ENCODE measurements around the gene NEK4. TPM values are rescaled to one million over a fixed set of nuclear protein-coding genes. Genes with fewer than 3 reads are reported as not detected.

NEK4 gene
- total RNA-seq, 8 experiments from 2014 or later: 8.0 to 32.5 (median 20.7) TPM

DNA sequence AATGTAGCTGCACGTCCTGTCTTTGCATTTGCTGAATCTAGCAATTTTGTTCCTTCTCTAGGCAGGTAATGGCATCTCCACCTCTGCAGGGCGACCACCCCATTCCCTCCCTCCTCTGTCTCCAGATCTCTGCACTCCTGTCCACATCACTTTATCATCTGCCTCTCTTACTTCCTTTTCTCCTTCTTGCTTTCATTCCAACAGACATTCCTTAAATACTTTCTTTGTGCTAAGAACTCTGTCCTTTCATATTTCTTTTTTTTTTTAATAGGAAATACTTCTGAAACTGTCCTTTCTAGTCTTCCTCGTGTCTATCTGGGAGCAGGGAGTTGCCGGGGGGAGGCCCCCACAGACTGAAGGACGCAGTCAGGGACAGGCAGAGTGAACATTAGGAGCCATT is 31.1 kb upstream of the NEK4 start:
- no peak for ATAC-seq (replicated peaks in 6 of 8)
- Histone ChIP-seq H3K27ac (no peak overlapping the region), H3K4me3 (no peak overlapping the region), H3K4me1 (replicated peaks in 1 of 2) (no peaks in the 10 kb centered on the region)
- in situ Hi-C loops (cut with MboI; ENCODE audit: low pct_unique_long_range_greater_than_20kb in 2 of 9, low sequenced_read_pairs in 9 of 9, unreplicated experiment in 9 of 9): no loop called here
- 0 to 80% (median 60%) methylated on average over 1 to 5 of the region's 5 CpGs for WGBS, 10 experiments

DNA sequence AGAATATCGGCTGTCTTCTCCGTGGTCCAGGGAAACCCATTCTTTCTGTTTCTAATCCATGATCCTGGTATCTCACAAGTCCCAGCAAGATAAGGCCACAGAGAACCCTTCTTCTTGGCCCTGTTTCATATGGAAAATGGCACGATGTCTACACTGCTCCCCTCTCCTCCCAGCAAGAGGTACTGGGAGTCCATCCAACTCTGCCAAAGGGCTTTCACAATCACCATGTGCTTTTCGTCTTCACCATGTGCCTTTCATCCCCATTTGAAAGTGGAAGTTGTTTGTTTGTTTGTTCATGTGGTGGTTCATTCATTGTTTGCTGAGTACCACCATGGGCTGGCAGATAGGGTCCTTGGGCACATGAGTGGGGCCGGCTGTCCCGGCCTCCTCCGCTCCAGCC is 29.3 kb upstream of the NEK4 start:
- no peak for ATAC-seq (replicated peaks in 6 of 8)
- Histone ChIP-seq H3K4me1 (replicated peaks in 1 of 2) (no peaks in the 10 kb centered on the region), H3K27ac (no peak overlapping the region), H3K4me3 (no peak overlapping the region)
- 33 to 94% (median 52%) methylated on average over 1 to 3 of the region's 7 CpGs; no CpG with 5 or more reads in 3 of the 10 experiments for WGBS, 10 experiments
- in situ Hi-C loops (cut with MboI; ENCODE audit: low pct_unique_long_range_greater_than_20kb in 2 of 9, low sequenced_read_pairs in 9 of 9, unreplicated experiment in 9 of 9): no loop called here

DNA sequence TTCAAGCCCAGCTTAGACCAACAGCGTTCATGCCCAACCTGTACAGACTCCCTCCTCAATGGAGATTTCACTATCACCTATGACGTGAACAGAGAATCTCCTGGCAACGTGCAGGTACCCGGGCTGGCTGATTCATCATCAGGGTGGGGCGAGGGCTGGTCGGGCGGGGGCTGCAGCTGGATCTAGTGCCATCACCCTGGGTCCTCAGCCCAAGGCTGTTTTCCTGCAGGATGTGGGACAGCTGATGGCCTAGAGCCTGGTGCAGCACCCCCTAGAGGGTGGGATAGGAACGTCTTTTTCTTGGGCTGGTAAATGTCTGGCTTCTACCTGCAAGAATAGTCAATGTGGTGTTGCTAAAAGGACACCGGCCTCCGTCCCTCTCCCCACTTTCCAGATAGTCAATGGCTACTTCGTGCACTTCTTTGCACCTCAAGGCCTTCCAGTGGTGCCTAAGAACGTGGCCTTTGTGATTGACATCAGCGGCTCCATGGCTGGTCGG is 28.3 kb upstream of the NEK4 start:
- ATAC-seq (replicated peaks in 6 of 8): peak in 3 of 8 experiments; percentile 57 to 69 (median 67)

DNA sequence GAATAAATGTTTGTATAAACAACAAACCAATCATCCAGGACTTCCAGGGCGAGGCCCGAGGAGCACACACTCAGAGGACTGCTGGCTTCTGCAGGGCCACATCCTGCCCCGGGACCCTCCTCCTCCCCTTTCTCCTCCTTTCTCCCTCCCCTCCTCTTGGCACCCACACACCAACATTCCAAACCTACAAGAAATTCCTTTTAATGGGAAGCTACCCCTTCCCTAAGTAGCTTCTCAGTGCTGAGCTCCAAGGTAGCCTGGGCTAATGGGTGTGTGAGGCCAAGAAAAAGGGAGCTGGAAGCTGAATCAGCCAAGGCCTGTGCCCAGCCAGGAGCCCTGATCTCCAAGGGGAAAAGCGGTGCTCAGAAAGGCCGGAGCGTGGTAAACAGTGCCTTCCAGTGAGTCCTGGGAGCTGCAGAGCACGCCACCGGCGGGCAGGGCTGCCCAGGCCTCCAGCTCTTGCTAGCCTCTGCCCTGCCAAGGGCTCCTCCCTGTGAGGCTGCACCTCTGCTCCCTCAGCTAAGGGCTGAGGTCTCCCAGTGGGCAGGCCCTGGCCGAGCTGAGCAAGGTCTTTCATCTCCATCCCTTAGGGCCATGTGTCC is 27.7 kb upstream of the NEK4 start:
- no peak overlapping the region for H3K4me3 ChIP-seq
- no peak overlapping the region for H3K27ac ChIP-seq
- WGBS, 10 experiments: 93 to 100% methylated on average over 3 to 6 of the region's 10 CpGs; no CpG with 5 or more reads in 8 of the 10 experiments
- in situ Hi-C loops (cut with MboI; ENCODE audit: low pct_unique_long_range_greater_than_20kb in 2 of 9, low sequenced_read_pairs in 9 of 9, unreplicated experiment in 9 of 9): no loop called here
- H3K4me1 ChIP-seq (replicated peaks in 1 of 2): peaks cover 3 to 4% of the 10 kb centered on the region in 2 donors
- ATAC-seq (replicated peaks in 6 of 8): peak in 1 of 8 experiments; percentile 21

More for the DNA sequence above, 28.3 kb upstream of the NEK4 start:
- 20 to 100% (median 60%) methylated on average over 1 to 6 of the region's 14 CpGs; no CpG with 5 or more reads in 3 of the 10 experiments for WGBS, 10 experiments
- in situ Hi-C loops (cut with MboI; ENCODE audit: low pct_unique_long_range_greater_than_20kb in 2 of 9, low sequenced_read_pairs in 9 of 9, unreplicated experiment in 9 of 9): no loop called here
- Histone ChIP-seq H3K27ac (no peak overlapping the region), H3K4me1 (replicated peaks in 1 of 2) (peaks cover 3 to 4% of the 10 kb centered on the region in 2 donors), H3K4me3 (no peak overlapping the region)

DNA sequence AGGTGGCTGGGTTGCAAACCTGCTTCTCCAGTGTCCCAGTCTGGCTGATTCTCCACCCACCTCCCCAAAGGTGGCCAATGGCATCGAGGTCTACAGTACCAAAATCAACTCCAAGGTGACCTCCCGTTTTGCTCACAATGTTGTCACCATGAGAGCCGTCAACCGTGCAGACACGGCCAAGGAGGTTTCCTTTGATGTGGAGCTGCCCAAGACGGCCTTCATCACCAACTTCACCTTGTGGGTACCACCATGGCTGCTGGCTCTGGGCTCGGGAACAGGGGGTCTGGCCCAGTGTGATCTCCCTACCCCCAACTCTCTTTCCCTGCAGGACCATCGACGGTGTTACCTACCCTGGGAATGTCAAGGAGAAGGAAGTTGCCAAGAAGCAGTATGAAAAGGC is 25.7 kb upstream of the NEK4 start:
- H3K4me1 ChIP-seq (replicated peaks in 1 of 2): peaks cover 3 to 4% of the 10 kb centered on the region in 2 donors
- WGBS, 10 experiments: 30 to 90% (median 58%) methylated on average over 2 of the region's 9 CpGs; no CpG with 5 or more reads in 7 of the 10 experiments
- H3K27ac ChIP-seq: no peak overlapping the region
- in situ Hi-C loops (cut with MboI; ENCODE audit: low pct_unique_long_range_greater_than_20kb in 2 of 9, low sequenced_read_pairs in 9 of 9, unreplicated experiment in 9 of 9): no loop called here
- no peak for ATAC-seq (replicated peaks in 6 of 8)
- H3K4me3 ChIP-seq: no peak overlapping the region

DNA sequence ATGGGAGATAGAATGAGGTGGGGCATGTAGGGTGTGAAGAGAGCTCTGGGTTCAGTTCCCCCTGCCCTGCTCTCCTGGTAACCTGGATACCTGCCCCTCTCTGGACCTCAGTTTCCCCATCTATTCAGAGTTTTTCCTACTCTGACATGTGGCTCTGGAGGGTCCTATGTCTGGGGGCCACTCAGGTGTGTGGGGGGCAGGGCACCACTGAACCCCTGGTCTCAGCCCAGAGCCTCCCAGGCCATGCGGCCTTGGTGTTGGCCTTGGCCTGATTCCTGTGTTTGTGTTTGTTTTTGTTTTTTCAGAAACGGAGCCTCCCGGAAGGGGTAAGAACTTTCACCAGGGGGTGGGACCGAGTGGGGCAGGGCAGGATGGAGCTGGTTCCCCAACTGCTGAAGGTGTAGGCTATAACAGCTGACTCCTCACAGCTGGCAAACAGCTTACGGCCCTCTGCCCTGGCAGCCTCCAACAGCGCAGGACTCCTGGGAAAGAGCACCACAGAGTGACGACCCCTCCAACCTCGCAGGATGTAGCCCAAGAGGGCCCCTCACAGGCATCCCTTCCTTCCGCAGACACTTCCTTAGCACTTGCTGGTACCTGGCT is 24.7 kb upstream of the NEK4 start:
- Histone ChIP-seq H3K4me1 (replicated peaks in 1 of 2) (peaks cover 3 to 4% of the 10 kb centered on the region in 2 donors), H3K27ac (no peak overlapping the region), H3K4me3 (no peak overlapping the region)
- ATAC-seq (replicated peaks in 6 of 8): no peak
- 20 to 90% (median 87%) methylated on average over 1 to 4 of the region's 9 CpGs; no CpG with 5 or more reads in 7 of the 10 experiments for WGBS, 10 experiments
- in situ Hi-C loops (cut with MboI; ENCODE audit: low pct_unique_long_range_greater_than_20kb in 2 of 9, low sequenced_read_pairs in 9 of 9, unreplicated experiment in 9 of 9): no loop called here

DNA sequence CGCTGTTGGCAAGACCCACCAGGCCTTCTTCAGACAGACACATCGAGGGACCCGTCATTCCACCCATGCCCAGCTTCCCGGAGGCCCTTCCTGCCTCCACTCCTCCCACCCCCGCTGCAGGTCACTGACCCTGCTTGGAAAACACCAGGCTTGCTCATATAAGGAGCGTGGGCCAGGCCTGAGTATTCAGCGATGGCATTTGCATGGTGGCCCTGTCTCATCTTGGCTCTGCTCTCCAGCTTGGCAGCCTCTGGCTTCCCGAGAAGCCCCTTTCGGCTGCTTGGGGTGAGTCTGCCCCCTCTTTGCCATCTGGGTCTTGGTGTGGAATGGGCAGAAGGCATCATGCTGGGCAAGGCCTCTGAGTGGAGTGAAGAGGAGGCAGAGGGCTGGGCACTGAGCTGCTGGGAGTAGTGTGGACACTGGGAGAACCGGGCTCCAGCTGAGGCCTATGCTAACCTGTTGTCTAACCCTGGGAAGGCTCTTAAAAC is 23.9 kb upstream of the NEK4 start, which contains the start of gene ITIH3:
Gene ITIH3 (plus strand): TSS at position 185 of the 488 bp plus-strand sequence. CDS start 8 bp downstream, at position 193.
- in situ Hi-C loops (cut with MboI; ENCODE audit: low pct_unique_long_range_greater_than_20kb in 2 of 9, low sequenced_read_pairs in 9 of 9, unreplicated experiment in 9 of 9): no loop called here
- ATAC-seq (replicated peaks in 6 of 8): peak in 2 of 8 experiments; percentile 15 to 18
- Histone ChIP-seq H3K27ac (no peak within 1 kb of the TSS), H3K4me3 (no peak within 1 kb of the TSS), H3K4me1 (replicated peaks in 1 of 2) (peaks cover 3 to 4% of the 10 kb centered on the region in 2 donors)
- WGBS, 10 experiments: 17 to 100% (median 66%) methylated on average over 1 to 4 of the region's 10 CpGs; no CpG with 5 or more reads in 3 of the 10 experiments

DNA sequence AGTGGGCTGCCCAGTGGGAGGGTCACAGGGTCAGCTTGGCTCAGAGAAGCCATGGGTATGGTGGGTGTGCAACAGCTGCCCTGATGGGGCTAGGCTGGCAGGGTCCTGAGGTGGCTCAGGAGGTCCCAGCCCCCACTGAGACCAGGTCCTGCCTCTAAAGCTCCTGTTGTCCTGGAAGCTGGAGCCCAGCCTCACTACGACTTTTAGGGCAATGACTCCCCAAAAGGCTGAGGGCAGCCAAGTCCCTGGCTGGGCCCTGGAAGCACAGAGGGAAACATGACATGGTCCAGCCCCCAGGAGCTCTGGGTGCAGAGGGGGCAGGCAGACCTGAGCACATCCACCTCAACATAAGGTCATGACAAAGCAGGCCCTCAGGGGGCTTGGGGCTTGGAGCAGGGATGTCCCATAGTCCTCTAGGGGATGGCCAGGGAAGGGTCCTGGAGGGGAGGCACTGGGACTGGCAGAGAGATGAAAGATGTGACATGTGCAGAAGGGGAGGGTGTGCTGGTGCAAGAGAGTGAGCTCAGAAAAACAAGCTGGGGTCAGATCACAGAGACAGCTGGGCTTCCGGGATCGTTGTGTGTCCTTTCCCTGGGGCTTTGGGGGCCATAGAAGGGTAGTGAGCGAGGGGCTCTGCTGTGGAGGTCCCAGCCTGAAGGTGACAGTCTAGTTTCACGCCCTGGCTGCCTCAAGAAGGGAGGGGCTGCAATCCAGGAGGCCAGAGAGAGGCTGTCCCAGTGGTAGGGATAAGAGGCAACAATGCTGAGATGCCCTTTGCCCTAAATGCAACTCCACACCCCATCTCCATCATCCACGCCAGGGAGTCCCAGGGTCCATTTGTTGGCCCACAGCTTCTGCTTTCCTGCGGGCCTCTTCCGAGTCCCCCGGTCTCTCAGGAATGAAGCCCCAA is 23.2 kb upstream of the NEK4 start:
- in situ Hi-C loops (cut with MboI; ENCODE audit: low pct_unique_long_range_greater_than_20kb in 2 of 9, low sequenced_read_pairs in 9 of 9, unreplicated experiment in 9 of 9): no loop called here
- 43 to 100% (median 67%) methylated on average over 1 to 4 of the region's 9 CpGs; no CpG with 5 or more reads in 5 of the 10 experiments for WGBS, 10 experiments
- Histone ChIP-seq H3K4me3 (no peak overlapping the region), H3K27ac (no peak overlapping the region), H3K4me1 (replicated peaks in 1 of 2) (peaks cover 3 to 4% of the 10 kb centered on the region in 2 donors)
- peak in 5 of 8 experiments; percentile 35 to 69 (median 46) for ATAC-seq (replicated peaks in 6 of 8)

DNA sequence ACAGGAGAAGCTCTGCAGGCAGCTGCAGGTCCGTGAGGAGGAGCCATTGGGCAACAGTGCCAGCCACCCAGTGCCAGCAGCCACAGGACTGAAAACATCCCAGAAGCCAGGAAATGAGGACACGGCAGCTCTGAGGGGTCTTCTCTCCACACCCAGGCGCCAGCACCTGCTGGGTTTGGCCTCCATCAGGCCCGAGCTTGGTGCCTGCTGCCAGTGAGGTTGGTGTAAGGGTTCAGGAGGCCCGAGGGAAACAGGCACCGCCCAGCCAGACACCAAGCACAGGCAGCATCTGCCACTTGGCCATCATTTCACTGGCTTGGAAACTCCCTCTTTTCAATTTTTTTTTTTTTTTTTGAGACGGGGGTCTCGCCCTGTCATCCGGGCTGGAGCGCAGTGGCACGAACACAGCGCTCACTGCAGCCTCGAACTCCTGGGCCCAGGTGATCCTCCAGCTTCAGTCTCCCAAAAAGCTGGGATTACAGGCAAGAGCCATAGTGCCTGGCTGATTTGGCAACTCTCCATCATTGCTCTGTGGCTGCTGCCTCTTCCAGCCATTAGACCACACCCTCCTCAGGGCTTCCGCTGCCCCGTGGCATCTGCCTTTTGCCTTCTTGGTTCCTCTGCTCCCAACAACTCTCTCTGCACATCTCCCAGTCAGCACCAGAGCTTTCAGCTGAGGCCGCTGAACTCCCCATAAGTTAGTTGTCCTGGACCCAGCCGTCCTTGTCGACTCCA is 22.4 kb upstream of the NEK4 start:
- ATAC-seq (replicated peaks in 6 of 8): peak in 3 of 8 experiments; percentile 60 to 86 (median 73)
- Histone ChIP-seq H3K4me1 (replicated peaks in 1 of 2) (peaks cover 3 to 4% of the 10 kb centered on the region in 2 donors), H3K27ac (no peak overlapping the region), H3K4me3 (no peak overlapping the region)
- 17 to 100% (median 80%) methylated on average over 2 to 10 of the region's 18 CpGs; no CpG with 5 or more reads in 3 of the 10 experiments for WGBS, 10 experiments
- in situ Hi-C loops (cut with MboI; ENCODE audit: low pct_unique_long_range_greater_than_20kb in 2 of 9, low sequenced_read_pairs in 9 of 9, unreplicated experiment in 9 of 9): no loop called here

DNA sequence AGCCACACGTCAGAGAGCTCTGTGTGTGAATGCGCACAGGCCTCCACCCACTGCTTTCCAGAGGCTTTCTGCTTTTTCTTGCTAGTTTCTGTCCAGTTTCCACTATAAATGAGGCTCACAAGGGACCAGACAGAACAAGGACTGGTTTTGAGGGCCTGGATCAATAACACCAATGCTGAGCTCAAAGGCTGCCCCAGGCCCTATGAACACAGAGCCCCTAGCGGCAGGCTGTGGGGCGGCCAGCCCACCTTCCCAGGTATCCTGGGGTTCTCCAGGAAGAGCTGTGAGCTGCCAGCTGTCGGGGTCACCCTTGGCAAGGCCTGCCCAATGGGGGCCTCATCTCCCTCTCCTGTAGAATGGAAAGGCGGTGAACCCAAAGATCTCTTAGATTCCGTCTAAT is 21.7 kb upstream of the NEK4 start:
- ATAC-seq (replicated peaks in 6 of 8): peak in 1 of 8 experiments; percentile 25
- H3K27ac ChIP-seq: no peak overlapping the region
- no peak overlapping the region for H3K4me3 ChIP-seq
- peaks cover 3 to 4% of the 10 kb centered on the region in 2 donors for H3K4me1 ChIP-seq (replicated peaks in 1 of 2)
- 47 to 100% (median 90%) methylated on average over 1 to 3 of the region's 7 CpGs; no CpG with 5 or more reads in 3 of the 10 experiments for WGBS, 10 experiments
- in situ Hi-C loops (cut with MboI; ENCODE audit: low pct_unique_long_range_greater_than_20kb in 2 of 9, low sequenced_read_pairs in 9 of 9, unreplicated experiment in 9 of 9): no loop called here

DNA sequence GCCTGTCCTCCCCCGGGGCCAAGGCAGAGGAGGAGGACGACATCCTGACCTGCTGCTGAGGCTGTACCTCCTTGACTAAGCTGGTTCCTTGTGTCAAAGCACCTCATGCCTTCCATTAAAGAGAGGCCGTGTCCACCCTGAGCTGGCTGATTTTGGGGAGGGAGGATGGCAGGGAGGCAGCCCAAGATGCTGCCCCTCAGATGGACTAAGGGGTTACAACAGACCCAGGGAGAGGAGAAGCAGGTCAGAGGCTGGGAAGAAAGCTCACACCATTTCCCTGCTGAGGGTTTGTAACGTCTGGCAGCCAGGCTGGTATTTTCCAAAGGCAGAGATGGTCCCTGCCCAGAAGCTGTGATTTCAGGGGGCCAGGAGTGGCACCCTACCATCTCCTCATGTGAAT is 21.2 kb upstream of the NEK4 start:
- 63 to 93% (median 80%) methylated on average over 1 to 2 of the region's 4 CpGs; no CpG with 5 or more reads in 6 of the 10 experiments for WGBS, 10 experiments
- Histone ChIP-seq H3K4me3 (no peak overlapping the region), H3K4me1 (replicated peaks in 1 of 2) (peaks cover 3 to 4% of the 10 kb centered on the region in 2 donors), H3K27ac (no peak overlapping the region)
- in situ Hi-C loops (cut with MboI; ENCODE audit: low pct_unique_long_range_greater_than_20kb in 2 of 9, low sequenced_read_pairs in 9 of 9, unreplicated experiment in 9 of 9): no loop called here
- ATAC-seq (replicated peaks in 6 of 8): no peak

DNA sequence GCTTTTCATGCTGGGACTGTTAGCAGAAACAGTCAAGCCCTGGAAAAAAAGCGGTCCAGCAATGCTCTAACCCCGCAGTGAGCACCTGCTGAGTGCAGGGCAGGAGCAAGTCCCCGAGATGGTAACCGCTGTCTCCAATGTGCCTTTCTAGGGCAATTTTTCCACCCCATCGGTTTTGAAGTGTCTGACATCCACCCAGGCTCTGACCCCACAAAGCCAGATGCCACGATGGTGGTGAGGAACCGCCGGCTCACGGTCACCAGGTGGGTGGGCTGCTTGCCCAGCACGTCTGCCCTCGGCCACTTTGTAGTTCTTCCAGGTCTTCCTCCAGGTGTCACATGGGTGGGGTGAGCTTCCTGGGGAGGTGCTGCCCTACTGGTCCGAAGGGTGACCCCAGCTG is 20.6 kb upstream of the NEK4 start:
- peaks cover 3 to 4% of the 10 kb centered on the region in 2 donors for H3K4me1 ChIP-seq (replicated peaks in 1 of 2)
- H3K4me3 ChIP-seq: no peak overlapping the region
- 80 to 93% (median 87%) methylated on average over 3 to 10 of the region's 12 CpGs; no CpG with 5 or more reads in 4 of the 10 experiments for WGBS, 10 experiments
- in situ Hi-C loops (cut with MboI; ENCODE audit: low pct_unique_long_range_greater_than_20kb in 2 of 9, low sequenced_read_pairs in 9 of 9, unreplicated experiment in 9 of 9): no loop called here
- no peak overlapping the region for H3K27ac ChIP-seq
- ATAC-seq (replicated peaks in 6 of 8): no peak

Measured in motor neuron (in vitro differentiated cells).